Esophagus muscularis mucosa (tissue), 3 donors: ENCODE results near the gene LRRC45.

Source experiments
- CTCF ChIP-seq, 3 experiments: fragments of 200-600 bp in 2 of 3; fragments of 450-650 bp in 1 of 3; sonication (generic) in 2 of 3; IDR thresholded peaks; one replicate each; pipeline ENCODE4 v1.5.1; 2017 to 2019; ENCODE audit warnings: antibody characterized with exemption in 3 of 3, mild to moderate bottlenecking in 2 of 3, moderate library complexity in 1 of 3
- POLR2A ChIP-seq: fragments of 450-650 bp; IDR thresholded peaks from one replicate; pipeline ENCODE4 v1.6.1; 2017; ENCODE audit warnings: antibody characterized with exemption, moderate library complexity, mild to moderate bottlenecking, low read depth

- TF ChIP-seq POLR2A (no peak), CTCF (IDR thresholded peaks at IDR 0.05) (no peak)
These were observed 13.6 kb downstream of the LRRC45 start for GRCh38 chr17:82036634-82037091.
